Daoy (cell line): ENCODE data around the gene LY6G6F. TPM values are rescaled to one million over a fixed set of nuclear protein-coding genes. Genes with fewer than 3 reads are reported as not detected.
"Not testable (repeated sequence)": the region's sequence is repeated elsewhere in the genome, so short reads cannot be mapped to it uniquely, and the experiment has no call there.

Experiments
- DNase-seq: peaks from one replicate; pipeline ENCODE4 v3.0.0-alpha.2; 2015; ENCODE audit warnings: low read depth
- total RNA-seq: library from RNA; depleted of rRNA; stranded (reverse); fragments of >200 nt; shearing (Covaris generic); gene quantifications from 2 replicates; pipeline ENCODE4 v1.2.3, GENCODE V29; 2014

LY6G6F gene
- total RNA-seq, 1 experiment from 2014 or later = not detected

GRCh38 chr6:31702819-31703716 is 3.6 kb upstream of the LY6G6F start, which contains the start of gene ABHD16A:
ABHD16A (minus strand) TSS chr6:31703324; CDS start chr6:31703281, 43 bp downstream.
- peak; percentile 100 for DNase-seq

GRCh38 chr6:31705931-31706330 is 735 bp upstream of the LY6G6F start:
- no peak for DNase-seq

GRCh38 chr6:31707701-31708100 is 1.0 kb downstream of the LY6G6F start:
- no peak for DNase-seq

- no peak for DNase-seq
Observed at GRCh38 chr6:31708224-31708623, 1.6 kb downstream of the LY6G6F start.

- not testable (repeated sequence) for DNase-seq
Observed at GRCh38 chr6:31709157-31709556, 2.5 kb downstream of the LY6G6F start.

- DNase-seq = no peak
Observed at GRCh38 chr6:31710523-31711219, 4.0 kb downstream of the LY6G6F start.

GRCh38 chr6:31711233-31711632 is 4.6 kb downstream of the LY6G6F start:
- DNase-seq = no peak

- no peak for DNase-seq
Observed at GRCh38 chr6:31712296-31712695, 5.6 kb downstream of the LY6G6F start.

- DNase-seq = no peak
Observed at GRCh38 chr6:31713465-31713864, 6.8 kb downstream of the LY6G6F start.

- no peak for DNase-seq
Observed at GRCh38 chr6:31713991-31714684, 7.5 kb downstream of the LY6G6F start.

- DNase-seq = no peak
Observed at GRCh38 chr6:31715022-31715958, 8.6 kb downstream of the LY6G6F start, which contains the start of gene LY6G6D. LY6G6D (plus strand) TSS chr6:31715348; CDS start chr6:31715356, 8 bp downstream.

GRCh38 chr6:31717499-31718222 is 11.0 kb downstream of the LY6G6F start:
- no peak for DNase-seq

- DNase-seq = no peak
Observed at GRCh38 chr6:31718265-31718664, 11.6 kb downstream of the LY6G6F start.

GRCh38 chr6:31719001-31719400 is 12.3 kb downstream of the LY6G6F start:
- no peak for DNase-seq

- DNase-seq = no peak
Observed at GRCh38 chr6:31720196-31720770, 13.6 kb downstream of the LY6G6F start.

GRCh38 chr6:31721351-31722020 is 14.8 kb downstream of the LY6G6F start, which contains the start of gene LY6G6C:
LY6G6C (minus strand) TSS chr6:31721746; CDS start chr6:31721679, 67 bp downstream.
- DNase-seq = no peak

GRCh38 chr6:31722173-31722572 is 15.5 kb downstream of the LY6G6F start:
- no peak for DNase-seq

- no peak for DNase-seq
Observed at GRCh38 chr6:31723245-31723979, 16.7 kb downstream of the LY6G6F start, which contains the start of gene MPIG6B. MPIG6B (plus strand) TSS chr6:31723373; CDS start chr6:31723384, 11 bp downstream.
